SU-DHL-6 (cell line): ENCODE results near the gene SOX1.

Experiments used
- EZH2phosphoT487 ChIP-seq: fragments of 200-600 bp; sonication (generic), shearing (Covaris generic); conservative IDR thresholded peaks from 2 replicates; pipeline ENCODE4 v1.6.1; 2018; ENCODE audit warnings: mild to moderate bottlenecking, antibody characterized with exemption, low read length, moderate library complexity, mixed read lengths
- TF ChIP-seq, protein P1 (sequence below): fragments of 200-600 bp; sonication (generic); IDR thresholded peaks from one replicate; pipeline ENCODE4 v1.5.1; 2017; ENCODE audit warnings: antibody characterized with exemption, mild to moderate bottlenecking, low read length, moderate library complexity; ENCODE audit not compliant: insufficient read depth, poor library complexity, severe bottlenecking

- TF ChIP-seq, protein P1, sequence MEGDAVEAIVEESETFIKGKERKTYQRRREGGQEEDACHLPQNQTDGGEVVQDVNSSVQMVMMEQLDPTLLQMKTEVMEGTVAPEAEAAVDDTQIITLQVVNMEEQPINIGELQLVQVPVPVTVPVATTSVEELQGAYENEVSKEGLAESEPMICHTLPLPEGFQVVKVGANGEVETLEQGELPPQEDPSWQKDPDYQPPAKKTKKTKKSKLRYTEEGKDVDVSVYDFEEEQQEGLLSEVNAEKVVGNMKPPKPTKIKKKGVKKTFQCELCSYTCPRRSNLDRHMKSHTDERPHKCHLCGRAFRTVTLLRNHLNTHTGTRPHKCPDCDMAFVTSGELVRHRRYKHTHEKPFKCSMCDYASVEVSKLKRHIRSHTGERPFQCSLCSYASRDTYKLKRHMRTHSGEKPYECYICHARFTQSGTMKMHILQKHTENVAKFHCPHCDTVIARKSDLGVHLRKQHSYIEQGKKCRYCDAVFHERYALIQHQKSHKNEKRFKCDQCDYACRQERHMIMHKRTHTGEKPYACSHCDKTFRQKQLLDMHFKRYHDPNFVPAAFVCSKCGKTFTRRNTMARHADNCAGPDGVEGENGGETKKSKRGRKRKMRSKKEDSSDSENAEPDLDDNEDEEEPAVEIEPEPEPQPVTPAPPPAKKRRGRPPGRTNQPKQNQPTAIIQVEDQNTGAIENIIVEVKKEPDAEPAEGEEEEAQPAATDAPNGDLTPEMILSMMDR: no peak
- no peak for TF ChIP-seq EZH2phosphoT487
Observed at GRCh38 chr13:112078216-112078615, 11.3 kb downstream of the SOX1 start.
